GM23338 (cell line): ENCODE results near the gene CAPN9. TPM values are rescaled to one million over a fixed set of nuclear protein-coding genes. Genes with fewer than 3 reads are reported as not detected.

Experiments
- ATAC-seq: fragments of 200-7000 bp; cut with Tn5 transposase; 3 replicates; pipeline ENCODE4 v1.9.1; 2020
- DNase-seq: peaks from one replicate; pipeline ENCODE4 v3.0.0-alpha.2; 2015; ENCODE audit warnings: low spot score
- H2AFZ ChIP-seq: fragments of 200-600 bp; sonication (generic); 2 replicates; pipeline ENCODE4 v1.8.0; 2016; ENCODE audit warnings: antibody characterized with exemption, mild to moderate bottlenecking, moderate library complexity
- H3F3A ChIP-seq: fragments of 200-600 bp; sonication (generic); replicated peaks from 2 replicates; pipeline ENCODE4 v1.8.0; 2017; ENCODE audit warnings: antibody characterized with exemption, mixed run types, low read depth
- H3K27ac ChIP-seq: fragments of 200-600 bp; sonication (generic); 2 replicates; pipeline ENCODE4 v1.6.1; 2016; ENCODE audit warnings: low read depth
- H3K27me3 ChIP-seq: fragments of 200-600 bp; sonication (generic); 2 replicates; pipeline ENCODE4 v1.8.0; 2016; ENCODE audit warnings: mild to moderate bottlenecking, mixed run types, moderate library complexity; ENCODE audit not compliant: insufficient read depth
- H3K36me3 ChIP-seq: fragments of 200-600 bp; sonication (generic); 2 replicates; pipeline ENCODE4 v1.8.0; 2016; ENCODE audit warnings: mild to moderate bottlenecking; ENCODE audit not compliant: insufficient read depth
- H3K4me1 ChIP-seq: fragments of 200-600 bp; sonication (generic); 2 replicates; pipeline ENCODE4 v1.8.0; 2016; ENCODE audit warnings: mild to moderate bottlenecking, moderate library complexity; ENCODE audit not compliant: insufficient read depth
- H3K4me2 ChIP-seq: fragments of 200-600 bp; sonication (generic); 2 replicates; pipeline ENCODE4 v1.7.1; 2017; ENCODE audit warnings: mixed run types
- H3K4me3 ChIP-seq: fragments of 200-600 bp; sonication (generic); 2 replicates; pipeline ENCODE4 v1.6.1; 2016; ENCODE audit warnings: mixed run types
- H3K79me2 ChIP-seq: fragments of 200-600 bp; sonication (generic); replicated peaks from 2 replicates; pipeline ENCODE4 v1.8.0; 2017; ENCODE audit warnings: mild to moderate bottlenecking; ENCODE audit not compliant: insufficient read depth
- H3K9me2 ChIP-seq: fragments of 200-600 bp; sonication (generic); 2 replicates; pipeline ENCODE4 v1.8.0; 2017; ENCODE audit not compliant: insufficient read depth
- H4K20me1 ChIP-seq: fragments of 200-600 bp; sonication (generic); replicated peaks from 2 replicates; pipeline ENCODE4 v1.8.0; 2017; ENCODE audit warnings: mild to moderate bottlenecking; ENCODE audit not compliant: insufficient read depth
- H3K27ac Mint-ChIP-seq: 2 replicates; pipeline ENCODE4 v1.8.0; 2020; ENCODE audit warnings: inconsistent platforms, mild to moderate bottlenecking, moderate library complexity, mixed read lengths
- H3K27me3 Mint-ChIP-seq: 3 replicates; pipeline ENCODE4 v1.8.0; 2022; ENCODE audit warnings: low read depth, mild to moderate bottlenecking, moderate library complexity, mixed read lengths, inconsistent platforms; ENCODE audit not compliant: insufficient read depth, poor library complexity
- H3K36me3 Mint-ChIP-seq: 3 replicates; pipeline ENCODE4 v1.8.0; 2021; ENCODE audit warnings: low read depth, mild to moderate bottlenecking, inconsistent platforms, moderate library complexity, mixed read lengths
- H3K4me1 Mint-ChIP-seq: 3 replicates; pipeline ENCODE4 v1.8.0; 2020; ENCODE audit warnings: mild to moderate bottlenecking, inconsistent platforms, mixed read lengths
- H3K4me3 Mint-ChIP-seq: 3 replicates; pipeline ENCODE4 v1.8.0; 2021; ENCODE audit warnings: moderate library complexity, mild to moderate bottlenecking, inconsistent platforms, mixed read lengths
- H3K9me3 Mint-ChIP-seq: 3 replicates; pipeline ENCODE4 v1.8.0; 2020; ENCODE audit warnings: moderate library complexity, mild to moderate bottlenecking, inconsistent platforms, mixed read lengths
- CREB1 ChIP-seq: fragments of 250-450 bp; sonication (Bioruptor Pico); IDR thresholded peaks from 2 replicates; pipeline ENCODE4 v1.5.0; 2020; ENCODE audit warnings: low read depth, mild to moderate bottlenecking, moderate library complexity
- CTCF ChIP-seq, 2 experiments: fragments of 200-600 bp in 1 of 2; sonication (generic) in 1 of 2; conservative IDR thresholded peaks; 2 replicates each; pipeline versions ENCODE4 v1.5.1 to v1.6.1; 2016 to 2017; ENCODE audit warnings: antibody characterized with exemption in 2 of 2, low read depth in 2 of 2, mild to moderate bottlenecking in 2 of 2, moderate library complexity in 1 of 2
- EZH2 ChIP-seq: fragments of 200-600 bp; sonication (generic); IDR thresholded peaks from one replicate; pipeline ENCODE4 v1.8.0; 2017; ENCODE audit warnings: antibody characterized with exemption, mild to moderate bottlenecking, low read depth; ENCODE audit not compliant: unreplicated experiment
- EZH2phosphoT487 ChIP-seq: fragments of 200-600 bp; sonication (generic); IDR thresholded peaks from one replicate; pipeline ENCODE4 v1.8.1; 2018; ENCODE audit warnings: antibody characterized with exemption; ENCODE audit not compliant: unreplicated experiment
- JUNB ChIP-seq: IDR thresholded peaks from one replicate; pipeline ENCODE4 v1.6.1; 2016; ENCODE audit warnings: antibody characterized with exemption; ENCODE audit not compliant: unreplicated experiment
- STAT1 ChIP-seq: IDR thresholded peaks from one replicate; pipeline ENCODE4 v1.6.1; 2016; ENCODE audit warnings: antibody characterized with exemption; ENCODE audit not compliant: unreplicated experiment
- ZNF462 ChIP-seq: fragments of 250-450 bp; sonication (Bioruptor Pico); IDR thresholded peaks from 2 replicates; pipeline ENCODE4 v1.5.0; 2020; ENCODE audit warnings: mild to moderate bottlenecking, moderate library complexity
- polyA plus RNA-seq: library from polyadenylated mRNA; unstranded; fragments of >200 nt; fragmentation: Nextera tagmentation; extraction: Ambion mirVana; gene quantifications from 2 replicates; pipeline ENCODE4 v1.2.1, GENCODE V29; 2016
- total RNA-seq: library from RNA; depleted of rRNA; stranded (reverse); fragments of >200 nt; shearing (Covaris generic); gene quantifications from 2 replicates; pipeline ENCODE4 v1.2.3, GENCODE V29; 2014

The CAPN9 gene
- total and polyA plus RNA-seq, 2 experiments from 2014 or later: 0.07 TPM; not detected in 1

GRCh38 chr1:230706887-230707731 is 40.1 kb upstream of the CAPN9 start:
- no peak overlapping the region for H3K27ac Mint-ChIP-seq
- DNase-seq (no peak), ATAC-seq (no peak)
- Histone ChIP-seq H3K79me2 (no peaks in the 10 kb centered on the region), H3F3A (no peaks in the 10 kb centered on the region), H3K4me1 (no peaks in the 10 kb centered on the region), H4K20me1 (no peaks in the 10 kb centered on the region), H3K27me3 (no peaks in the 10 kb centered on the region), H3K4me3 (no peak overlapping the region), H2AFZ (no peak overlapping the region), H3K36me3 (no peaks in the 10 kb centered on the region), H3K9me2 (no peaks in the 10 kb centered on the region), H3K27ac (no peak overlapping the region), H3K4me2 (no peak overlapping the region)
- H3K4me3 Mint-ChIP-seq: no peak overlapping the region
- peaks cover 7% of the 10 kb centered on the region for H3K4me1 Mint-ChIP-seq
- peaks cover 10% of the 10 kb centered on the region for H3K27me3 Mint-ChIP-seq
- H3K36me3 Mint-ChIP-seq: no peaks in the 10 kb centered on the region
- TF ChIP-seq JUNB (no peak), EZH2phosphoT487 (no peak), CREB1 (CRISPR knock-in tag) (no peak), STAT1 (no peak), CTCF (conservative IDR thresholded peaks at IDR 0.05; ENCODE audit: low read depth in 2 of 2) (no peak)
- H3K9me3 Mint-ChIP-seq: no peaks in the 10 kb centered on the region

- H3K27me3 Mint-ChIP-seq: peaks cover 12% of the 10 kb centered on the region
- ATAC-seq (no peak), DNase-seq (no peak)
- H3K4me1 ChIP-seq: no peaks in the 10 kb centered on the region
- no peaks in the 10 kb centered on the region for H3F3A ChIP-seq
- no peak overlapping the region for H3K4me2 ChIP-seq
- H3K36me3 ChIP-seq: no peaks in the 10 kb centered on the region
- TF ChIP-seq STAT1 (no peak), ZNF462 (CRISPR knock-in tag) (no peak), EZH2 (no peak)
- H3K4me3 ChIP-seq: no peak overlapping the region
- H3K9me3 Mint-ChIP-seq: no peaks in the 10 kb centered on the region
- no peaks in the 10 kb centered on the region for H3K27me3 ChIP-seq
- H2AFZ ChIP-seq: no peak overlapping the region
- H4K20me1 ChIP-seq: no peaks in the 10 kb centered on the region
- no peaks in the 10 kb centered on the region for H3K9me2 ChIP-seq
- H3K79me2 ChIP-seq: no peaks in the 10 kb centered on the region
- H3K4me3 Mint-ChIP-seq: no peak overlapping the region
- peaks cover 4% of the 10 kb centered on the region for H3K4me1 Mint-ChIP-seq
- no peak overlapping the region for H3K27ac ChIP-seq
- H3K27ac Mint-ChIP-seq: no peak overlapping the region
- H3K36me3 Mint-ChIP-seq: no peaks in the 10 kb centered on the region
Measured at GRCh38 chr1:230707732-230708630, 39.2 kb upstream of the CAPN9 start.
